ENCODE data around the gene ADAMTSL2.

The ADAMTSL2 gene

DNA sequence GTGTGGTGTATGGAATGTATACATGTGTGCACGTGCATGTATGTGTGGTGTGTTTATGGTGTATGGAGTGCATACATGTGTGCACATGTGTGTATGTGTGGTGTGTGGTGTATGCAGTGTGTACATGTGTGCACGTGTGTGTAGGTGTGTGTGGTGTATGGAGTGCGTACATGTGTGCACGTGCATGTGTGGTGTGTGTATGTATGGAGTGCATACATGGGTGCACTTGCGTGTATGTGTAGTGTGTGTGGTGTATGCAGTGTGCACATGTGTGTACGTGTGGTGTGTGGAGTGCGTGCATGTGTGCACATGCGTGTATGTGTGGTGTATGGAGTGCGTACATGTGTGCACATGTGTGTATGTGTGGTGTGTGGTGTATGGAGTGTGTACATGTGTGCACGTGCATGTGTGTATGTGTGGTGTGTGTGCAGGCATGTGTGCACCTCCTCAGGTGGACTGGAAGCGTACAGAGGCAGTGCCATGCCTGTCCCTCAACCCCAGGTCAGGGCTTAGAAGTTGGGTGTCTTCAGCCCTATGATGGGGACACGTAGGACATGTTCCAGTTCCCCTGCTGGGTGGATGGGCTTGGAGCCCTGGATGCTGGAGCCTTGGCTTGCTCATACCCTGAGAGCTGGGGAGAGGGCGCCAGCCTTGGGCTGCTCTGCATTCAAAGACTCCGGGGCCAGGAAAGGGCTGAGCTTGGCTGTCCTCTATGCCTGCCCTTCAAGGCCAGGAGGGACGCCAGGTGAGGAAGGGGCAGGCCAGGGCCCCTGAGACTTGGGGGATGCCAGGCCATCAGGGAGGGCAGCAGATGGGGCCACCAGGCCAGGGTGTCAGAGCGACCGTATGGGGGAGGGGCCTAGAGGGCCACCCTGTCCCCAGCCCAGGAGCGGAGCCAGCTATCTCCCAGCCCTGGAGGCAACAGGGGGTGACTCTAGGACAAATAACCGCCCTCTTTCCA lies 22.0 kb upstream of the ADAMTSL2 start:
- Histone ChIP-seq H3K4me3 (replicated peaks; ENCODE audit: insufficient read depth, low read length) (no peak overlapping the region), H3K27me3 (ENCODE audit: insufficient read depth, poor library complexity, severe bottlenecking) (peaks cover 15% of the 10 kb centered on the region), H3K27ac (replicated peaks) (no peak overlapping the region)
- no peak for DNase-seq (ENCODE audit: low read depth in 1 of 2, low spot score in 1 of 2)
- TF ChIP-seq, protein P1, sequence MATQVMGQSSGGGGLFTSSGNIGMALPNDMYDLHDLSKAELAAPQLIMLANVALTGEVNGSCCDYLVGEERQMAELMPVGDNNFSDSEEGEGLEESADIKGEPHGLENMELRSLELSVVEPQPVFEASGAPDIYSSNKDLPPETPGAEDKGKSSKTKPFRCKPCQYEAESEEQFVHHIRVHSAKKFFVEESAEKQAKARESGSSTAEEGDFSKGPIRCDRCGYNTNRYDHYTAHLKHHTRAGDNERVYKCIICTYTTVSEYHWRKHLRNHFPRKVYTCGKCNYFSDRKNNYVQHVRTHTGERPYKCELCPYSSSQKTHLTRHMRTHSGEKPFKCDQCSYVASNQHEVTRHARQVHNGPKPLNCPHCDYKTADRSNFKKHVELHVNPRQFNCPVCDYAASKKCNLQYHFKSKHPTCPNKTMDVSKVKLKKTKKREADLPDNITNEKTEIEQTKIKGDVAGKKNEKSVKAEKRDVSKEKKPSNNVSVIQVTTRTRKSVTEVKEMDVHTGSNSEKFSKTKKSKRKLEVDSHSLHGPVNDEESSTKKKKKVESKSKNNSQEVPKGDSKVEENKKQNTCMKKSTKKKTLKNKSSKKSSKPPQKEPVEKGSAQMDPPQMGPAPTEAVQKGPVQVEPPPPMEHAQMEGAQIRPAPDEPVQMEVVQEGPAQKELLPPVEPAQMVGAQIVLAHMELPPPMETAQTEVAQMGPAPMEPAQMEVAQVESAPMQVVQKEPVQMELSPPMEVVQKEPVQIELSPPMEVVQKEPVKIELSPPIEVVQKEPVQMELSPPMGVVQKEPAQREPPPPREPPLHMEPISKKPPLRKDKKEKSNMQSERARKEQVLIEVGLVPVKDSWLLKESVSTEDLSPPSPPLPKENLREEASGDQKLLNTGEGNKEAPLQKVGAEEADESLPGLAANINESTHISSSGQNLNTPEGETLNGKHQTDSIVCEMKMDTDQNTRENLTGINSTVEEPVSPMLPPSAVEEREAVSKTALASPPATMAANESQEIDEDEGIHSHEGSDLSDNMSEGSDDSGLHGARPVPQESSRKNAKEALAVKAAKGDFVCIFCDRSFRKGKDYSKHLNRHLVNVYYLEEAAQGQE (IDR thresholded peaks at IDR 0.05; ENCODE audit: insufficient replicate concordance, low read depth): no peak
- TF ChIP-seq GABPA (IDR thresholded peaks at IDR 0.05; ENCODE audit: low read depth) (no peak), SPI1 (IDR thresholded peaks at IDR 0.05; ENCODE audit: borderline replicate concordance, low read depth) (no peak)
- TF ChIP-seq, protein P2, sequence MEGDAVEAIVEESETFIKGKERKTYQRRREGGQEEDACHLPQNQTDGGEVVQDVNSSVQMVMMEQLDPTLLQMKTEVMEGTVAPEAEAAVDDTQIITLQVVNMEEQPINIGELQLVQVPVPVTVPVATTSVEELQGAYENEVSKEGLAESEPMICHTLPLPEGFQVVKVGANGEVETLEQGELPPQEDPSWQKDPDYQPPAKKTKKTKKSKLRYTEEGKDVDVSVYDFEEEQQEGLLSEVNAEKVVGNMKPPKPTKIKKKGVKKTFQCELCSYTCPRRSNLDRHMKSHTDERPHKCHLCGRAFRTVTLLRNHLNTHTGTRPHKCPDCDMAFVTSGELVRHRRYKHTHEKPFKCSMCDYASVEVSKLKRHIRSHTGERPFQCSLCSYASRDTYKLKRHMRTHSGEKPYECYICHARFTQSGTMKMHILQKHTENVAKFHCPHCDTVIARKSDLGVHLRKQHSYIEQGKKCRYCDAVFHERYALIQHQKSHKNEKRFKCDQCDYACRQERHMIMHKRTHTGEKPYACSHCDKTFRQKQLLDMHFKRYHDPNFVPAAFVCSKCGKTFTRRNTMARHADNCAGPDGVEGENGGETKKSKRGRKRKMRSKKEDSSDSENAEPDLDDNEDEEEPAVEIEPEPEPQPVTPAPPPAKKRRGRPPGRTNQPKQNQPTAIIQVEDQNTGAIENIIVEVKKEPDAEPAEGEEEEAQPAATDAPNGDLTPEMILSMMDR (IDR thresholded peaks at IDR 0.05; ENCODE audit: insufficient read depth, low read length): no peak

DNA sequence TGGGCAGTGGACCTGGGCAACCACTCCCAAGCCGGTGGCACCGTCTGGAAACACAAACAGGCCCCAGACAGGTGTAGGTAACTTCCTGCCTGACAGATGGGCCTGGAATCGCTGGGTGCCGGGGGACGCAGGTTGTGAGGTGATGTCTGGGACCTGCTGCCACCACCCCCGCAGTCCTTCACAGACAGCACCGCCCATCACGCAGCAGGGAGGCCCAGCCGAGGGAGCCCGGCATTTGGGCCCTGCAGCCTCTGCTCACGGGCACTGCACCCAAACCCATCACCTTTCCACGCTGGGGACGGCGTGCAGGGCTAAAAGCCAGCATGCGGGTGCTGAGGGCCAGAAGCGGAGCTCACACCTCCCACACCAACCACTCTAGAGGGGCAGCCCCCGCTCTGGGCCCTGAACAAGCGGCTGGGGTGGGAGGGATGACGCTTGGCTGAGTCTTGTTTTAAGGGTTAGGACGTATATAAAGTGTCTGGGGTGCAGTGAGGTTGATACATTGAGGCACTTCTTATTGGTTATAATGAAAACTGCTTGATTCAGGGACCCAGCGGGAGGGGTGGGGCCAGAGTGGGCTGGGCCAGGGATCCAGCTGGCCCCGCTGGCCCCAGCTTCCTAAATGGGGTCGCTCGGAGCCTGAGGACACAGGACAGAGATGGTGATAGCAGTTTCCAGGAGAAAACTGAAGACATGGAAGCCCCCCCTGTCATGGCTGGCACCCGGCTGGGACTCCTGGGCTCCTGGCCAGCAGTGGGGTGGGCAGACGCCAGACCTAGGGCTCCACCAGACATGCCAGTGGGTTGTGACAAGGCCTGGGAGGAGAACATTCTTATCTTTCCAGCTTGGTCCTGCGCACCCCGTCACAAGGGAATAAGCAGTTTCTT lies 21.0 kb upstream of the ADAMTSL2 start:
- no peak overlapping the region for H3K4me3 ChIP-seq (replicated peaks; ENCODE audit: insufficient read depth, low read length)
- no peak overlapping the region for H3K27ac ChIP-seq (replicated peaks)
- H3K27me3 ChIP-seq (ENCODE audit: insufficient read depth, poor library complexity, severe bottlenecking): peaks cover 13% of the 10 kb centered on the region
- no peak for TF ChIP-seq SPI1 (IDR thresholded peaks at IDR 0.05; ENCODE audit: borderline replicate concordance, low read depth)
- TF ChIP-seq GABPA (IDR thresholded peaks at IDR 0.05; ENCODE audit: low read depth): no peak
- TF ChIP-seq, protein P2 (IDR thresholded peaks at IDR 0.05; ENCODE audit: insufficient read depth, low read length): no peak
- no peak for TF ChIP-seq POLR2AphosphoS5 (IDR thresholded peaks at IDR 0.05; ENCODE audit: low read depth)
- TF ChIP-seq, protein P1 (IDR thresholded peaks at IDR 0.05; ENCODE audit: insufficient replicate concordance, low read depth): no peak
- no peak for DNase-seq (ENCODE audit: low read depth in 1 of 2, low spot score in 1 of 2)

DNA sequence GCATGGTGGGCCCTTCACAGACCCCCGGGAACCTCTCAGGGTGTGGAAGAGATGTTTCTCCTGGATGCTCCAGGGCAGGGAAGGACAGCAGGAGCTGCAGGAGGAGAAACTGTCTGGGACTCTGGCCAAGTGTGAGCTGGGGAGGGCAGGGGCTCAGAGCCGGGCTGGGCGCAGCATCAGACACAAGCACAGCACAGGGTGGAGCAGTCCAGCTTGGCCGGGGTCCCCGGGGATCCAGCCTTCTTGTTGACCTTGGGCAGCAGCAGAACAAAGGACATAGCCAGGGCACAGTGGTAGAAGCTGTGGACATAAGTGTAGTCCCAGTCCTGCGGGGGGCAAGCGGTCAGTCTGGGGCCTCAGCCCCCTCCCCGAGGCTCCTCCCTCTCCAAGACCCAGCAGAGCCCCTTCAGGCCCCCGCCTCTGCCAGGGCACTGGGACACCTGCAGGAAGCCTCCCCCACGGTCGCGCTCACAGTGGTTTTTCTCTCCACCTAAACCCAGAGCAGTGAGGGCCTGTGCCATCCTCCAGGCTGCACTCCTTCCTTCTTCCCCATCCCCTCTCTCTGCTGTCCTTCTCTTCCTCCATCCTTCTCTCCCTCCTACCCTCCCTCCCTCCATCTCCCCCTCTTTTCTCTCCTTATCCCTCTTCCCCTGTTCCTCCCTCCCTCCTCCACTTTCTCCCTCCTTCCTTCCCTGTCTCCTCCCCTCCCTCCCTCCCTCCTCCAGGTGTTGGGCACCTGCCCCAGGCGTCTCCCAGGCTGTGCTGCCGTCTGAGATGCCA lies 19.9 kb upstream of the ADAMTSL2 start:
- Histone ChIP-seq H3K27me3 (ENCODE audit: insufficient read depth, poor library complexity, severe bottlenecking) (peaks cover 3% of the 10 kb centered on the region), H3K27ac (replicated peaks) (no peak overlapping the region), H3K4me3 (replicated peaks; ENCODE audit: insufficient read depth, low read length) (no peak overlapping the region)
- no peak for DNase-seq (ENCODE audit: low read depth in 1 of 2, low spot score in 1 of 2)
- no peak for TF ChIP-seq SPI1 (IDR thresholded peaks at IDR 0.05; ENCODE audit: borderline replicate concordance, low read depth)
- TF ChIP-seq POLR2AphosphoS5 (IDR thresholded peaks at IDR 0.05; ENCODE audit: low read depth): no peak
- TF ChIP-seq, protein P1 (IDR thresholded peaks at IDR 0.05; ENCODE audit: insufficient replicate concordance, low read depth): no peak
- no peak for TF ChIP-seq GABPA (IDR thresholded peaks at IDR 0.05; ENCODE audit: low read depth)
- TF ChIP-seq, protein P2 (IDR thresholded peaks at IDR 0.05; ENCODE audit: insufficient read depth, low read length): no peak

Data from HL-60 (cell line).